ENCODE measurements around the gene HSPB8.

DNA sequence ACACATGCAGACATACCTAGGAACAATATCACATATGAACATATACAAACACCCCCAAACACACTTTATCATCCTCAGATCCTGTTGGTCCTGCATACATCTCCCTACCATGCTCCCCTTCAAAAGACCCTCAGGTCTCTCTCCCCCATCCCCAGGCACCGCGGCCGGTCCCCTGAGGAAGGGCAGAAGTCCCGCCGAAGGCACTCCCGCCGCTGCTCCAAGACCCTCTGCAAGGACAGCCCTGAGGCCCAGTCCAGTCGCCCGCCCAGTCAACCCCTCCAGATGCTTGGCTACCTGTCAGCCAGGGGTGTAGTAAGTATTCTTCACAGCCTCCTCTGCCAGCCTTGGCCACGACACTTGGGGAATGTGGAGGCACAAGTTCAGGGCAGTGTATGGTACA is 48.2 kb upstream of the HSPB8 start:
- no peak for TF ChIP-seq RELA (CRISPR knock-in tag; IDR thresholded peaks at IDR 0.05; ENCODE audit: borderline replicate concordance)
- TF ChIP-seq KAT7 (CRISPR knock-in tag; IDR thresholded peaks at IDR 0.05; ENCODE audit: borderline replicate concordance), result no peak
- no peak for TF ChIP-seq MLX (CRISPR knock-in tag; IDR thresholded peaks at IDR 0.05)
- TF ChIP-seq ZBTB21 (CRISPR knock-in tag; IDR thresholded peaks at IDR 0.05; ENCODE audit: borderline replicate concordance), result no peak
- TF ChIP-seq TEAD1 (CRISPR knock-in tag; IDR thresholded peaks at IDR 0.05), result no peak
- TF ChIP-seq ZNF423 (CRISPR knock-in tag; IDR thresholded peaks at IDR 0.05), result no peak
- no peak for TF ChIP-seq CTCF (IDR thresholded peaks at IDR 0.05)
- TF ChIP-seq USF2 (CRISPR knock-in tag; IDR thresholded peaks at IDR 0.05), result no peak

Measured in WTC11 (cell line).